ENCODE data around the gene AGBL1.

- TF ChIP-seq POLR2A (IDR thresholded peaks at IDR 0.05) (no peak), CTCF (IDR thresholded peaks at IDR 0.05) (no peak)
Measured at GRCh38 chr15:86630946-86631345, 551.3 kb downstream of the AGBL1 start.

Measured in prostate gland (tissue), 2 donors.